Activated T-helper 2 cell treated with anti-CD3 and anti-CD28 coated beads, Interferon-gamma antibody, Interleukin-2, Interleukin-4, amounts not matched to agents 10 μg/mL and 5 μg/mL and 100 μg/mL, durations not matched to agents 14 hours and 24 hours and 36 hours (primary cell): Measurements from ENCODE around the gene RC3H1. TPM values are rescaled to one million over a fixed set of nuclear protein-coding genes. Genes with fewer than 3 reads are reported as not detected.
"Not testable (repeated sequence)": the region's sequence is repeated elsewhere in the genome, so short reads cannot be mapped to it uniquely, and the experiment has no call there.

Source experiments
- DNase-seq: peaks from one replicate; pipeline ENCODE4 v3.0.0; 2021; ENCODE audit warnings: low spot score
- H3K27ac Mint-ChIP-seq: one replicate; pipeline ENCODE4 v1.8.0; 2021; ENCODE audit warnings: mixed read lengths
- H3K27me3 Mint-ChIP-seq: one replicate; pipeline ENCODE4 v1.8.0; 2021; ENCODE audit warnings: low read depth, mixed read lengths
- H3K36me3 Mint-ChIP-seq: one replicate; pipeline ENCODE4 v1.8.0; 2021; ENCODE audit warnings: low read depth, mixed read lengths
- H3K4me1 Mint-ChIP-seq: one replicate; pipeline ENCODE4 v1.8.0; 2021; ENCODE audit warnings: low read depth, mixed read lengths
- H3K4me3 Mint-ChIP-seq: one replicate; pipeline ENCODE4 v1.8.0; 2021; ENCODE audit warnings: low read depth, mild to moderate bottlenecking, moderate library complexity, mixed read lengths
- H3K9me3 Mint-ChIP-seq: one replicate; pipeline ENCODE4 v1.8.0; 2021; ENCODE audit warnings: mixed read lengths
- intact Hi-C: fragments of 100-400 bp; cut with micrococcal nuclease; formaldehyde crosslinking; loops from one replicate; pipeline ENCODE4 v1.15.1; 2023
- total RNA-seq: library from RNA; stranded (reverse); gene quantifications from 2 replicates; pipeline ENCODE4 v1.2.3, GENCODE V29; 2022

RC3H1 gene
- total RNA-seq, 1 donor from 2014 or later = 33.5 TPM

DNA sequence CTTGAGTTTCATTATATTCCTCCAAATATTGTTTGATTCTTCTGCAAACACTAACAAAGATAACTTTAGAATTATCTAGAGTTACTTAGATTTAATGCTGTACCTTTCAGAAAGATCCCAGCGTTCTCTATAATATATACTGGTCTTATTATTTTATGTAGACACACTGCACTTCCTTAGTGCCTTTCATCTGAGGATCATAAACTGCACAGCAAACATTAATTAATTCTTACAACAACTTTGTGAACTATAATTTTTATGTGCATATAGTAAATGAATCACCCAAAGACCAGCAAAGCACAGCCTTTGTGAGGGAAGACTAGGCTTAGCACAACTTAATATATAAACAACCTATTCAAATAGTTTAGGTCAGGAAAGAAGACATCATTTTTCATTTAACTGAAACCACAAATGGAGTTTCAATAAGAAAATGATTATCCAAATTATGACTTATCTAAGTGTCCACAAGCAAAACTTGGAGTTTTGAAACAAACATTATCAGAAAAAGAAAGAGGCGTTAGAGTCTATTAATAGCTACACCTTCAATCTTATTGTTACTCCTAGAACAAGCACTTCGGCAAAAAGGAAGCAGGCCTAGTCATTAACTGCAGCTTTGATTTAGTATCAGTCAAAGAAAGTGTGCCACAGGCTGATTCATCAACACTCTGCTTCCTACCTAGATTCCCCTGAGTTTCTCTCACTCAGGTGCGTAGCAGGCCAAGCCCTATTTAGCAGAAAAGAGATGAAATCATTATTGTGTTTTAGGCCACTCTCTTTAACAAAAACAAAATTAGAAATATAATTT lies 22.5 kb upstream of the RC3H1 start:
- H3K36me3 Mint-ChIP-seq = no peaks in the 10 kb centered on the region
- H3K9me3 Mint-ChIP-seq = no peaks in the 10 kb centered on the region
- no peaks in the 10 kb centered on the region for H3K4me1 Mint-ChIP-seq

DNA sequence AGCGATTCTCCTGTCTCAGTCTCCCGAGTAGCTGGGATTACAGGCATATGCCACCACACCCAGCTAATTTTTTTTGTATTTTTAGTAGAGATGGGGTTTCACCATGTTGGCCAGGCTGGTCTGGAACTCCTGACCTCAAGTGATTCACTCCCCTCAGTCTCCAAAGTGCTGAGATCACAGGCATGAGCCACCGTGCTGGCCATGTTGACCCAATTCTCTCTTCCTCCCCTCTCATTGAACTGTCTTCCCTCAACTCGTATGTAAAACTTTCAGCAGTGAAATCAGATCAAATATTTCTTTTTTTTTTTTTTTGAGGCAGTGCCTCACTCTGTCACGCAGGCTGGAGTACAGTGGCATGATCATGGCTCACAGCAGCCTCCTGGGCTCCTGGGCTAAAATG lies 20.4 kb upstream of the RC3H1 start:
- H3K27me3 Mint-ChIP-seq, H3K27ac Mint-ChIP-seq, H3K4me3 Mint-ChIP-seq, H3K4me1 Mint-ChIP-seq, DNase-seq, intact Hi-C loops, H3K36me3 Mint-ChIP-seq, H3K9me3 Mint-ChIP-seq: not testable (repeated sequence)

More for the DNA sequence above, 22.5 kb upstream of the RC3H1 start:
- DNase-seq = no peak
- Mint-ChIP-seq H3K4me3 (no peak overlapping the region), H3K27me3 (peaks cover 2% of the 10 kb centered on the region), H3K27ac (no peak overlapping the region)
- intact Hi-C loops = no loop called here

DNA sequence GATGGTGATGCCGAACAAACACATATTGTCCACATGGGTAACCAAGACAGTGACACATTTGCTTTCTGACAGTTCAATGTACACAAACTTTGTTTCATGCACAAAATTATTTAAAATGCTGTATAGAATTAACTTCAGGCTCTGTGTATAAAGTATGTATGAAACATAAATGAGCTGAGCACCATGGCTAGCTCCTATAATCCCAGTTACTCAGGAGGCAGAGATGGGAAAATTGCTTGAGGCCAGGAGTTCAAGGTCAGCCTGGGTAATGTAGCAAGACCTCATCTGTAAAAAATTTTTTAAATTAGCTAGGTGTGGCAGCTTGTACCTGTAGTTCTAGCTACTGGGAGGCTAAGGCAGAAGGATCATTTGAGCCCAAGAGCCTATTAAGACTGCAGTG lies 19.2 kb upstream of the RC3H1 start:
- Mint-ChIP-seq H3K4me1 (no peaks in the 10 kb centered on the region), H3K9me3 (no peaks in the 10 kb centered on the region), H3K4me3 (no peak overlapping the region), H3K27ac (no peak overlapping the region), H3K27me3 (peaks cover 2% of the 10 kb centered on the region), H3K36me3 (no peaks in the 10 kb centered on the region)
- DNase-seq = no peak
- intact Hi-C loops = no loop called here

DNA sequence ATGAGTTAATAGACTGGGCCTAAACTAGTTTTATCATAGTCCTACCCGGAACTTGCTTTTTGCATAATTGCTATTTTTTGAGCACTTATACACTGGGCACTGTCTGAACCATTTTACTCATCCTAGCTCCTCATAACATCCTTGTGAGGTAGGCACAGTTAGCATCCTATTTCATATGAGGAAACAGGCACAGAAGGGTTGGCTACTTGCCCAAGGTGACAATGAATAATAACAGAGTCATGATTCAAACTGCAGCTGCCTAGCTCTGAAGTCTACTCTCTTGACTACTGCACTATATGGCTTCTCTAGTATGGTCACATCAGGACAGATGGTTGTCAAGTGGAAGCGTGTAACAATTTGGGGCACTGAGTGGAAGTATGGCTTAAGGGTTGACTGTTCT lies 18.2 kb upstream of the RC3H1 start:
- no peak overlapping the region for H3K27ac Mint-ChIP-seq
- H3K4me1 Mint-ChIP-seq = no peaks in the 10 kb centered on the region
- intact Hi-C loops = no loop called here
- DNase-seq = no peak
- no peaks in the 10 kb centered on the region for H3K27me3 Mint-ChIP-seq
- no peak overlapping the region for H3K4me3 Mint-ChIP-seq
- H3K9me3 Mint-ChIP-seq = no peaks in the 10 kb centered on the region
- H3K36me3 Mint-ChIP-seq = no peaks in the 10 kb centered on the region

DNA sequence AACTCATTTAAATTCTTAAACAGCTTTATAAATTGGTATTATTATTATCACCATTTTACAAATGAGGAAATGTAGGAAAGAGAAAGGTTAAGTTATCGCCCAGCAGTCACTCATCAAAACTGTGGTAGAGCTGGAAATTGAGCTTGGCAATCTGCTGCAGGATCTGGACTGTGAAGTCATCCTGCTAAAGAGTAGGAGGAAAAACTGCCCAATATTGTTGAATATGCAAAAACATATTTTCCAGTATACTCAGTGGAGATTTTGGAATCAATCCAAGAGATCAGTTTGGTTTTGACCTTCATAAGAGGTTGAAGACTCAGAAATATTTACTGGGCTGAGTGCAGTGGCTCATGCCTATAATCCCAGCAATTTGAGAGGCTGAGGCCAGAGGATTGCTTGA lies 16.9 kb upstream of the RC3H1 start:
- no peaks in the 10 kb centered on the region for H3K9me3 Mint-ChIP-seq
- no peak overlapping the region for H3K27ac Mint-ChIP-seq
- no peak for DNase-seq
- intact Hi-C loops = no loop called here
- peaks cover 1% of the 10 kb centered on the region for H3K27me3 Mint-ChIP-seq
- no peak overlapping the region for H3K4me3 Mint-ChIP-seq
- no peaks in the 10 kb centered on the region for H3K4me1 Mint-ChIP-seq
- no peaks in the 10 kb centered on the region for H3K36me3 Mint-ChIP-seq

DNA sequence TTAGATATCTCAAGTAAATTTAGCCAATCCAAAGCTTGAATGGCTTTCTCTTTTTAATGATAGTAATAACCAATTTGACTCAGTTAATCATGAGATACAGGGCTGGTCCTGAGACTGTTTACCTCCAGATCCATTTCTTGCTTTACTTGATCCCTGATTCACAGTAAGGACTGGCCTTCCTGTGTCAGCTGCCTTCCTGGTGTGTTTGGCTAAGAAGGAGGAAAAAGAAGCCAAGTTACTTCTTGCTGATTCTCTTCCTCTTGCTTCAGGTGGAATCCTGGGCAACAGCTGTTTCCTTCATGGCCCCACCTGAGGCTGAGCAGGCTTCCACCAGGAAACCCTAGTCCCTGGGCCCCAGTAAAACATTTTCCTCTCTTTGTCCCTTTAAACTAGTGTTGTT lies 14.6 kb upstream of the RC3H1 start:
- no peaks in the 10 kb centered on the region for H3K4me1 Mint-ChIP-seq
- H3K27me3 Mint-ChIP-seq = peaks cover 11% of the 10 kb centered on the region
- H3K4me3 Mint-ChIP-seq = no peak overlapping the region
- H3K9me3 Mint-ChIP-seq = no peaks in the 10 kb centered on the region
- no peak for DNase-seq
- no peaks in the 10 kb centered on the region for H3K36me3 Mint-ChIP-seq
- no peak overlapping the region for H3K27ac Mint-ChIP-seq
- intact Hi-C loops = no loop called here

DNA sequence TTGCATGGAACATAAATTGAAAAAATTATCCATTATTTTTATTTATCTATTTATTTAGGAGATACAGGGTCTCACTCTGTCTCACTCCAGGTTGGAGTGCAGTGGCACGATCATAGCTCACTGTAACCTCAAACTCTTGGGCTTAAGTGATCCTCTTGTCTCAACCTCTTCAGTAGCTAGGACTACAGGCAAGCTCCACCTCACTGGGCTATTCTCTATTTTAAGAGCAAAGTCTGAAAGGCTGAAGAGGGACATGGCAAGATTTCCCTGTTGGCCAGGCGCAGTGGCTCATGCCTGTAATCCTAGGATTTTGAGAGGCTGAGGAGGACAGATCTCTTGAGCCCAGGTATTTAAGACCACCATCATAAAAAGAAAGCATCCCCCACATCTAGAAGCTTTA lies 14.0 kb upstream of the RC3H1 start:
- no peaks in the 10 kb centered on the region for H3K36me3 Mint-ChIP-seq
- H3K9me3 Mint-ChIP-seq = no peaks in the 10 kb centered on the region
- H3K4me1 Mint-ChIP-seq = no peaks in the 10 kb centered on the region
- DNase-seq = no peak
- intact Hi-C loops = no loop called here
- H3K27me3 Mint-ChIP-seq = peaks cover 16% of the 10 kb centered on the region
- no peak overlapping the region for H3K27ac Mint-ChIP-seq
- no peak overlapping the region for H3K4me3 Mint-ChIP-seq

DNA sequence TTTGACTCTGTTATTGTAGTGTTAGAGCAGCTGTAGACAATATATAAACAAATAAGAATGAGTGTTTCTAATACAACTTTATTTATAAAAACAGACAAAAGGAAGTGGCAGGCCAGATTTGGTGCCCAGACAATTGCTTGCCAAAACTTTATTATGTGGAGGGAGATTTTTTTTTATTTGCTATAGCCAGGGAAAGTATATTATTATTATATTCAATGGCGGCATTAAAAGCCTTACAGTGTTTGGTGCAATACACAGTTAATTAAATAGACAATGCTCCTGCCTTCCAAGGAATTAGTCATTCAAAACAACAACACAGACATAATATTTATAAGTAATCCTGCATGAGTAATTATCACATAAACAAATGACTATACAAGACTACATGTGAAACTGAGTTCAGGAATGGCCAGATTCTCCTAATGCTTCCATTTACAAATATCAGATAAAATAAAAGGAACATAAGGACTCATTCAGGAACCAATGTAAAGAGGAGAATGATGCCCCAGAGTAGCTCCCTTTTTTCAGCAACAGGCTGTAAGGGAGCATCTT lies 10.6 kb upstream of the RC3H1 start:
- H3K4me3 Mint-ChIP-seq = no peak overlapping the region
- H3K9me3 Mint-ChIP-seq = no peaks in the 10 kb centered on the region
- DNase-seq = no peak
- intact Hi-C loops = no loop called here
- peaks cover 19% of the 10 kb centered on the region for H3K27me3 Mint-ChIP-seq
- no peaks in the 10 kb centered on the region for H3K36me3 Mint-ChIP-seq
- no peaks in the 10 kb centered on the region for H3K4me1 Mint-ChIP-seq
- no peak overlapping the region for H3K27ac Mint-ChIP-seq

DNA sequence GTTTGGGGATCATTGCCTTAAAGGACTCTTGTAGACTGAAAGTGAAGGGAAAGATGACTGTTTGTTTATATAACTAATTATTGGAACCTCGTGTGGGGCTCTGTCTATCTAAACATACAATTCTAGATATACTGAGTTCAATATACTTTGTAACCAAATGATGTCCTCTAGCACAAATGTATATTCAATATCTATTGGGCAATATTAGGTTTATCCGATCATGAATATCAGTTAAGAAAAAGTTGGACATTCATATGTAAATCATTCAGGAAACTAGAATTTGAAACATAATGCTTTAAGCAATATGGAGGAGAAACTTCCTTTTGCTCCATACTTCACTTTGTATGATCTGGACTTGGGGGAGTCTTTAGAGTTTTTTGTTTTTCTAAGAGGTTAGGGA lies 8.9 kb upstream of the RC3H1 start:
- Mint-ChIP-seq H3K9me3 (no peaks in the 10 kb centered on the region), H3K27ac (no peak overlapping the region), H3K4me1 (no peaks in the 10 kb centered on the region), H3K4me3 (no peak overlapping the region), H3K27me3 (peaks cover 21% of the 10 kb centered on the region), H3K36me3 (no peaks in the 10 kb centered on the region)
- DNase-seq = no peak
- intact Hi-C loops = no loop called here

DNA sequence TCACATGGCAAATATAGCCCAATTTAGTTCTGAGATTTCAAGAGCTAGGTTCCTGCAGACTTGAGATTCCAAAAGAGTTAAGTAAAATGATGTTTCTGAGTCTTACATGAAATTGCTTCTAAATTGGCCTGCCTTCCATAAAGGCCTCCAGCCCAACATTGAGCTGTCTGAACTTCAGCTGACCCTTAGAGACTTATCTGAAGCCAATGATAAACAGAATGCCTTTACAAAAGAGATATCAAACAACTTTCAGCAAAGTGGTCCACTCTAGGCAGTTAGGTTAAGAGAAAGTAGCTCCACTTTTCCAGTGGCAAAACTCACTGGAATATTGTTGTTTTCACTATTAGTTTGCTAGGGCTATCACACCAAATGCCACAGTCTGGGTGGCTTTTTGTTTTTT lies 6.3 kb upstream of the RC3H1 start:
- intact Hi-C loops = loop anchor here (10.0 kb wide), 1 partner anchor 54 kb away; no protein-coding TSS in a partner anchor
- DNase-seq = no peak
- Mint-ChIP-seq H3K27me3 (peaks cover 16% of the 10 kb centered on the region), H3K36me3 (no peaks in the 10 kb centered on the region), H3K27ac (no peak overlapping the region), H3K9me3 (no peaks in the 10 kb centered on the region), H3K4me3 (no peak overlapping the region), H3K4me1 (no peaks in the 10 kb centered on the region)

DNA sequence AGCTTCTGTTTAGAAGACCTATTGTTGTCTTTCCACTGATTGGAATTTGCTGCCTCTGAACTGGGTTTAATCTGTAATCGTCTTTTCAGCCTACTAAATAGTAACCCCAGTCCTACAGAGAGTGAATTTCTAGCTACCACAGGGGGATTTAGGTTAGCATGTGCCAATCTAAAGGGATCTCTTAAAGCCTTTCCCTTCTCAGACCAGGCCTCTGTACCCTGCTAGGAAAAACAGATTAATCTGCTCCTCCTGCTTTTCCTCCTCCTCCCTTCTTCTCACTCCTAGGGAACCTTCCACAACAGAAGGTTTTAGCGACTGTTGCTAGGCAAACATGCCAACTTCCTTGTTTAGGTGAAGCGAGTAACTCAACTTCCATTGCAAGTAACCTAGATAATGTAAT lies 1.3 kb upstream of the RC3H1 start:
- peaks cover 2% of the 10 kb centered on the region for H3K27me3 Mint-ChIP-seq
- peaks cover 20% of the 10 kb centered on the region for H3K36me3 Mint-ChIP-seq
- H3K9me3 Mint-ChIP-seq = no peaks in the 10 kb centered on the region
- H3K27ac Mint-ChIP-seq = no peak overlapping the region
- intact Hi-C loops = loop anchor here (2.0 to 10.0 kb wide), 5 partner anchors 49 to 1169 kb away; partner anchors contain the start of genes KIAA0040, PRDX6 and ZBTB37
- peak overlapping the region; percentile 92 for H3K4me3 Mint-ChIP-seq
- H3K4me1 Mint-ChIP-seq = peaks cover 32% of the 10 kb centered on the region
- no peak for DNase-seq

DNA sequence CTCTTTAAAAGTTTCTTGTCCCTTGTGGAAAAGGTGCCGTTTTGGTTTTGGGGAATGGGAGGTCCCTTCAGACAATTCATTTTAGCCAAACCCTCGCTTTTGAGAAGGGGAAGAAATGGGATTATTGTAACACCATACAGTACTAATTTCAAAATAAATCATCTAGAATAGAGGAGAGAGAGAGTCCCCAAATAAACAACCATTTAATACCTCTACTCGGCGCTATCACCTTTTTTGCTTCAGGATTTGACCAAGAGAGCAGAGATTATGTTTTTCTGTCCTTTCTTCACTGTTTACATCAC lies 770 bp upstream of the RC3H1 start:
- DNase-seq = no peak
- H3K27me3 Mint-ChIP-seq = peaks cover 2% of the 10 kb centered on the region
- H3K27ac Mint-ChIP-seq = peak overlapping the region; percentile 90
- H3K4me1 Mint-ChIP-seq = peaks cover 34% of the 10 kb centered on the region
- peaks cover 21% of the 10 kb centered on the region for H3K36me3 Mint-ChIP-seq
- intact Hi-C loops = loop anchor here (1.0 to 10.0 kb wide), 7 partner anchors 48 to 1169 kb away; partner anchors contain the start of genes CENPL, DARS2, KIAA0040 and PRDX6
- H3K4me3 Mint-ChIP-seq = peak overlapping the region; percentile 92
- H3K9me3 Mint-ChIP-seq = no peaks in the 10 kb centered on the region

DNA sequence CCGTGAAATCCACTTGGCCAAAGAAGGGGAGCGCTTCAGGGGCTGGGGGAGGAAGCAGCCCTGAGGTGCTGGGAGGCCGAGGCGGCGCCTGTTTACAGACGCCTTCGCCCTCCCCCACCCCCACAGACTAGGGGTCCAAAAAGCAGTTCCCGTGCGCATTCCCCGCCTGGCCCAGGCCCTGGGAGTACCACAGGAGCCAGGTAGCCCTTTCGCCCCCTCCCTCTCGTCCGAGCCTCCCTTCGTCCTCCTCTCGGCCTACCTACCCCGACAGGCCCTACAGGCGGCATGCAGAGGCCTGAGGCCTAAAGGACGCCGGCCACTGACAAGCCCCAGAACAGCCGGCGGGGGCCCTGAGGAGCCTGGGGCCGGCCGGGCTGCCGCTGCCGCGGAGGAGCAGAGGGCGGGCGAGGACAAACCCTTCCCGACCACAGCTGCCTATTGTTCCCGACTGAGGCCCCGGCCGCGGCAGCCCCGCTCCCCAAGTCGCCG lies 522 bp downstream of the RC3H1 start:
- peak overlapping the region; percentile 88 for H3K27ac Mint-ChIP-seq
- H3K36me3 Mint-ChIP-seq = peaks cover 24% of the 10 kb centered on the region
- no peaks in the 10 kb centered on the region for H3K9me3 Mint-ChIP-seq
- H3K27me3 Mint-ChIP-seq = peaks cover 2% of the 10 kb centered on the region
- intact Hi-C loops = loop anchor here (1.0 to 10.0 kb wide), 7 partner anchors 47 to 1171 kb away; partner anchors contain the start of genes CENPL, DARS2, KIAA0040 and PRDX6
- DNase-seq = peak; percentile 33
- peak overlapping the region; percentile 99 for H3K4me3 Mint-ChIP-seq
- peaks cover 42% of the 10 kb centered on the region for H3K4me1 Mint-ChIP-seq
